ENCODE data around the gene B3GAT1.

The B3GAT1 gene

GRCh38 chr11:134374171-134374570 is 37.9 kb downstream of the B3GAT1 start:
- DNase-seq (ENCODE audit: low read depth in 2 of 2, low spot score in 1 of 2): no peak

- DNase-seq (ENCODE audit: low read depth in 2 of 2, low spot score in 1 of 2): no peak
These were observed 38.4 kb downstream of the B3GAT1 start for GRCh38 chr11:134373591-134374052.

- DNase-seq (ENCODE audit: low read depth in 2 of 2, low spot score in 1 of 2): no peak
These were observed 39.1 kb downstream of the B3GAT1 start for GRCh38 chr11:134372961-134373360.

DNA sequence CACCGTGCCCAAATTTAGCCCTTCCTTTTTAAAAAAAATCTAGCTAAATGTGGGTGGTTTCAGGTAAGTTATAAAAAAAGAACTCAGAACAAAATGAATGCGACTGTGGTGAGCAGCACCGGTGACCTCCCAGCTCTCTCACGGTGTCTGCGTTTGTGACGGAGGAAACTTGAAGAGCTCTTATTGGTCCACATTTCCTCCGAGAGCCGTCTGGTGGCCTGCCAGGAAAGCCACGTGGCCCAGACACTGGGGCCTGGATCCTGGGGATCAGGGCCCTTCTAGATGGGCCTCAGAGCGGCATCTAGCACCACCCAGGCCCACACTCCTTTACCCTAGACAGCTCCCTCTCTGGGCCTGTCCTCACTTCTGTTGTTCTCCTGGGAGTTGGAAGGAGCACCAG is 39.5 kb downstream of the B3GAT1 start:
- no peak for DNase-seq (ENCODE audit: low read depth in 2 of 2, low spot score in 1 of 2)

DNA sequence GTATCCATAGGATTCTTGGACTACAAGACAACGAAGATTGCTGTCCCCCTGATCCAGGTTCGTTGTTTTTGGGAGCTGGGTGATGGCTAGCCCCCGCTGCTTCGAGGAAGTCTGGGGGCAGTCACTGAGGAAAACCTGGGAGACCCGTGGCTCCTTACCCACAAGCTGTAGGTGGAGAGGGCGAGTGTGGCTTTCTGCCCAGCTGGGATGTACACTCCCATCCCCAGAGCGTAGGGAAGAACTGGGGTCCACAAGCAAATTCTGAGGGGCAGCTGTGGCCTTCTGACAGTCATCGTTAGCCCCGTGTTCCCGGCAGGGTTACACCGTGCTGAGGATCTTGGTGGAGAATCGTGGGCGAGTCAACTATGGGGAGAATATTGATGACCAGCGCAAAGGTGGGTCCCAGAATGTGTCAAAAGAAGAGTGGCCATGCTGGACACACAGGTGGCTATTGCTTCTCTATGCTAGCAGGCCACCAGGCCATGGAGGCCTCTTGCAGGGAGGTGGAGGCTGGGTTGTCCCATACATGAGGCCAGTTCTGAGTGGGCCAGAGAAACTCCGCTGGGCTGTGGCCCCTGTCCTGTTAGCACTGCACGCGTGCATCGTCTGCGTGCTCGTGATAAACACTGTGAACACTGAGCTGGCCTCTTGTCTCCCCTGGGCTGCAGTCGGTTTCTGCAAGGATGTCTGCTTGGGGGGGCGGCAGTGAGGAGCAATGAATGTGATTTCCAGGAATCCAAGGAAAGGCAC is 40.4 kb downstream of the B3GAT1 start:
- DNase-seq (ENCODE audit: low read depth in 2 of 2, low spot score in 1 of 2): no peak

DNA sequence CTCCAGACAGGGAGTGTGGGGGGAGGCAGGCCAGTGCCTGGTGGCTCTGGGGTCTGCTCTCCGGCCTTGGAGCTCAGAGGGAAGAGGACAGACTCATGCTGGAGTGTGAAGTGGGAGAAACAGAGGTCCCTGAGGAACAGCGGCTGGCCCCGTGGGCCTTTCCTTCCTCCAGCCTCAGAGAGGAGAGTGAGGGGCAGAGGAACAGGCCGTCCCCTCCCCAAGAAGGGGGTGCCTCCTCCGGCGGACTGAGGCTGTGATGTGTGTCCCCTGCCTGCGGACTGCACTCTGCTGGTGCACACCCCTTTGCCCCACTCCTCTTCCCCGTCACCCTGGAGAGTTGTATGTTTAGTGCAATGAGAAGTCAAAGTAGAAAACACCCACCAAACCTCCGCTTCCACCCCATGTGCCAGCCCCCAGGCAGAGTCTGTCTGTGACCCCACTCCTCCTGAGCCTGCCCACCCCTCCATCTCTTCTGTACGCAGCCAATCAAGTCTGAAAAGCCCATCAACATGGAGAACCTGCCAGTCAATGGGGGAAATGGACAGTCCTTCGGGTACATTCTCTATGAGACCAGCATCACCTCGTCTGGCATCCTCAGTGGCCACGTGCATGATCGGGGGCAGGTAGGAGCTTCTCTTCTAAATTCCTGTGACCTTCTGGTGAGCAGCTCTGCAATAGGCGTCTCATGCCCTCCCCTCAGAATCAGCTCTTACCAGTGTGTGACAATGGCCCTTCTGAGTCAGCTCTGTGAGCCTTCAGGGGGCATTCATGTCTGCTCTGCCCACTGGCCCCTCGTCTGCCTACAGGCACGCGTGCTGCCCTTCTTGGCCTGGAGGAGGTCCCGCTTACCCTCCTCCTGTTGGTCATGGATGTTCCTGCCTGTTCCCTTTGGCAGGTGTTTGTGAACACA is 41.3 kb downstream of the B3GAT1 start:
- no peak for DNase-seq (ENCODE audit: low read depth in 2 of 2, low spot score in 1 of 2)

DNA sequence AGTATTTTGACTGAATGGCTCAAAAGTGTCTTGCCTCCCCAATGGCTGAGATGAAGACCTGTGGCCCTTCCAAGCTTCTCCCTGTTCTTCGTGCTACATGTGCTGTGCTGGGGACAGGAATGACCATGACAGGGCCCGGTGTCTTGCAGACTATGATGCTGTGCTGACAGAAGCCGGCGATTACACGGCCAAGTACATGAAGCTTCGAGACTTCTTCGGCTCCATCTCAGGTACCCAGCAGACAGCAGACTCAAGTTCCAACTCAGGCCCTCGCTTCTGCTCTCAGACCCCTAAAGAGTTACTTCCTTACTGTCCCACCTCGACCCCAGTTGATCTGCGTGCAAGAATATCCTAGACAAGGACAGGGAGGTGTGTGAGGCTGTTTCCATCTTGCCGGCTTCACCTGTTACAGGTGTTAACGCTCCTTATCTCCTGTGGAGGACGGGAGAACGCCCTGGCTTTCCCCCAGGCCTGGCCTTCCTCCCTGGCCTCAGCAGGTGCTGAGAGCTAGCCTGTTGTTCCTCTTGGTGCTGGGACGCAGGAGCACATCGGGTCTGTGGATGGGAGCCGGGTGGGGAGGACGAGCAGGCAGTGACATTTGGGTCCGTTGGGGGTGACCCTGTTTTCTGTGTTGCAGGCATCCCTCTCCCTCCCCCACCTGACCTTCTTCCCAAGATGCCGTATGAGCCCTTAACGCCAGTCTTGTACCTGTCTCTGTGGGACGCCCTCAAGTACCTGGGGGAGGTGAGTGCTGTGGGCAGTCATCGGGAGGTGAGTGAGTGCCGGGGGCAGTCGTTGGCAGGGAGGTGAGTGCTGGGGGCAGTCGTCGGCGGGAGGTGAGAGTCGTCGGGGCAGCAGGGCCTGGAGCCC is 42.2 kb downstream of the B3GAT1 start:
- DNase-seq (ENCODE audit: low read depth in 2 of 2, low spot score in 1 of 2): no peak

DNA sequence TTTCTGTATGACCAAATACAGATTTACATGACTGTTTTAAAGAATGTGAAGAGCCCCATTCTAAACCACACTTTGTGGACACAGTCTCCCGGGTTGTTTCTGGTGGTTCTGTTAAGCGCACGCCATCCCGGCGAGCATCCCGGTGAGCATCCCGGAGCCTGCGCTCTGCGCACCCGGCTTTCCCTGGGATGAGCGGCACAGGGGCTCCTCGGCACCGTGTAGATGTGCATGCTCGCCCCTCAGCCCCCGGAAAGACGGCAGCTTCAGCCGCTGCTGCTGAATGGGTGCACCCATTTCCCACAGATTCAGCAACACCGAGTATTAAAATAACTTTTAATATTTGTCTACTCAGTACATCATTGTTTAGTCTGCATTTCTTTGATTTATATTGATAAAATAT is 44.3 kb downstream of the B3GAT1 start:
- no peak for DNase-seq (ENCODE audit: low read depth in 2 of 2, low spot score in 1 of 2)

DNA sequence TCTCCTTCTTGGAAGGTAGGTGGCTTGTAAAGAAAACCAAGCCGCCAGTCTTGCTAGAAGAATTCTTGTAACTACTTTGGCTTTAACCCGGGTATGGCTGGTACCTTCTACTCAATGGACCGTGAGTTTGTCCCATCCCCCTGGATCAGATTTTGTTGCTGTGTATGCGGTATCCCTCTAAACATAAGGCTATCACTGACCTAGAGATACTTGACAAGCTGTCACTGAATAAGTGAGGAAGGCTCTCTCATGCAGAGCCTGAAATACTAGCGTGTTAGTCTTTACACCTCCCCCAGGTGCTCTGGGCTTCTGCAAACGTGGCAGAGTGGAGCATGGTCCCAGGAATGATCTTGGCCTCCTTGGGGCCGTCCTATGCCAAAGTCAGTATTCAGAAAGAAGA is 45.8 kb downstream of the B3GAT1 start:
- DNase-seq (ENCODE audit: low read depth in 2 of 2, low spot score in 1 of 2): no peak

- no peak for DNase-seq (ENCODE audit: low read depth in 2 of 2, low spot score in 1 of 2)
These were observed 46.8 kb downstream of the B3GAT1 start for GRCh38 chr11:134365011-134365925.

GRCh38 chr11:134364261-134364660 is 47.8 kb downstream of the B3GAT1 start:
- DNase-seq (ENCODE audit: low read depth in 2 of 2, low spot score in 1 of 2): no peak

- DNase-seq (ENCODE audit: low read depth in 2 of 2, low spot score in 1 of 2): no peak
These were observed 48.5 kb downstream of the B3GAT1 start for GRCh38 chr11:134363592-134363991.

DNA sequence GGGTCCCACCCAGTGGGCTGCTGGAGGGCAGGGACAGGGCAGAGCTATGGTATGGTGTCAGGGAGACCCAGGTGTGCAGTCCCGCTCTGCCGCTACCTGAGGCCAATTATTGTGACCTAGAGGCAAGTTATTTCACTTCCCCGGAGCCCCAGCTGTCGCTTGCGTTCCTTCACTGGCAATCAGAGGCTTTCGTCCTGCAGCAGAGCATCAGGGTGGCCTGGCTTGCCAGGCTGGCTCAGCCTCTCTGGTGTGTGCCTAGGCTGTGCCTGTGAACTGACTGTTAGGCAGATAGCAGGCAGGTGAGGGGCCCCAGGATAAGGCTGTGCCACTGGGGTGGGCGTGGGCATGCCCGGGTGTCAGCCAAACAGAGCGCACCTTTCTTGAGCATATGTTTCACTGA is 48.9 kb downstream of the B3GAT1 start:
- no peak for DNase-seq (ENCODE audit: low read depth in 2 of 2, low spot score in 1 of 2)

DNA sequence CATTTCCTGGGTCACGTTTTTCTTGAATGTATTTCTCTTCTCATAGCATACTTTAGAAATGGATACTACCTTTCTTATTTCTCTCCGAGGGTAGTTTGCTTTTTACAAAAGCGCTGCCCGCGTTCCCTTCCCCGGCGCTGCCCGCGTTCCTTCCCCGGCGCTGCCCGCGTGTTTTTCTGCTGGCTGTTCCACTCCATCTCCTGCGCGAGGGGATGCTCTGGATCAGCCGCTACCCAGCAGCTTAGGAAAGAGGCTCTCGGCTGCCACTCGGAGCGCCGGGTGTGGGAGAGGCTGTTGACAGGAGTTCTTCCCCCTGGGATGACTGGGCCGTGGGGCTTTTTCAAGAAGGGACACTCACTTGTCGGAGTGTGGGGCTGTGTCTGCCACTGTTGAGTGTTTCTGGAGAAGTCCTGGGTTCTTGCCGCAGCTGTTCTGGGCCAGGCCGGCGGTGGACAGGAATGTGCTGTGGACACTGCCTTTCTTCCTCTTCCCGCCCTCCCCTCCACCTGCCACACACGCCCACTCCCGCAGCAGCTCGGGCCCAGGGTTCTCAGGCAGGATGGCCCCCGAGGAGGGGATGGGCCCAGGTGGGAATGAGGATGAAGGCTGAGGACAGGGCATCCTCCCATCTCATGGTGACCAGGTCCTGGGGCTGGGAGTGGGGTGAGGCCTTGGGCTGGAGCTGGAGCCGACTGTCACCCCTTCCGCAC is 49.7 kb downstream of the B3GAT1 start:
- no peak for DNase-seq (ENCODE audit: low read depth in 2 of 2, low spot score in 1 of 2)

DNA sequence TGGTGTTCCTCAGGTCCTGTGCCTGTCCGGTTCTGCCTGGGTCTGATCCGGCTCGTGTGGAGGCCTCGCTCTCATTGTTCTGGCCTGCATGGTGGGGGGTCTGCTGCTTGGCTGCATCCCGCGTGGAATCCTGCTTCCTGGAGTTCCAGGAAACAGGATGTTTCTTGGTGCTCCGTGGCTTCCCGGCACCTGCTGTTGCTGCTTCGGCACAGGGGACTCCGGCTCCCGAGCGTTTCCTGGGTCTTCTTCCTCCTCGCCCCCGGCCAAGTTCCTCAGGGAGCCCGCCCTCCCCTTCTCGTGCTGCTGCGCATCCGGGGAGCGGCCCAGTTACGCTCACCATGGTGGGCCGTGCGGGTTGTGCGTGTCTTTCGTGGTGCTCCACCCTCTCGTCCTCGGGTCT is 50.4 kb downstream of the B3GAT1 start:
- DNase-seq (ENCODE audit: low read depth in 2 of 2, low spot score in 1 of 2): no peak

- DNase-seq (ENCODE audit: low read depth in 2 of 2, low spot score in 1 of 2): peak; percentile 24 to 32
These were observed 51.8 kb downstream of the B3GAT1 start for GRCh38 chr11:134360050-134360835.

DNA sequence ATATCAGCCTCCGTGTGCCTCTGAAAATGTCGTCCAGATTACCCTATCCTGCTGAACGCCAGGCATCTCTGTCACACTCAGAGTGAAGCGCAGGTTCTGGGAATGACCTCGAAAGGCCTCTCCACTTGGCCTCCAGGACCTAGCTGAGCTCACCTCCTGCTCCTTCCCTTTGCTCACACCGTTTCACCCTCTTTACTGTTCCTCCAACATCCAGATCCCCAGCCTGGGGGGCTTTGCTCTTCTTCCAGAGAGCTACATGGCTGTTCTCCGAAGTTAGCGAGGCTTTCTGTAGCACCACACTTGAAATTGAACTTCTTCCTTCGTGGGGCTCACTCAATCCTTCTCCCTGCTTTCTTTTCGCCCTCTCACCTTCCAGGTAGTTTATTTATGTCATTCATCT is 52.4 kb downstream of the B3GAT1 start:
- no peak for DNase-seq (ENCODE audit: low read depth in 2 of 2, low spot score in 1 of 2)

GRCh38 chr11:134358856-134359490 is 53.1 kb downstream of the B3GAT1 start:
- no peak for DNase-seq (ENCODE audit: low read depth in 2 of 2, low spot score in 1 of 2)
